ENCODE results near the gene CITED4.

Gene CITED4

DNA sequence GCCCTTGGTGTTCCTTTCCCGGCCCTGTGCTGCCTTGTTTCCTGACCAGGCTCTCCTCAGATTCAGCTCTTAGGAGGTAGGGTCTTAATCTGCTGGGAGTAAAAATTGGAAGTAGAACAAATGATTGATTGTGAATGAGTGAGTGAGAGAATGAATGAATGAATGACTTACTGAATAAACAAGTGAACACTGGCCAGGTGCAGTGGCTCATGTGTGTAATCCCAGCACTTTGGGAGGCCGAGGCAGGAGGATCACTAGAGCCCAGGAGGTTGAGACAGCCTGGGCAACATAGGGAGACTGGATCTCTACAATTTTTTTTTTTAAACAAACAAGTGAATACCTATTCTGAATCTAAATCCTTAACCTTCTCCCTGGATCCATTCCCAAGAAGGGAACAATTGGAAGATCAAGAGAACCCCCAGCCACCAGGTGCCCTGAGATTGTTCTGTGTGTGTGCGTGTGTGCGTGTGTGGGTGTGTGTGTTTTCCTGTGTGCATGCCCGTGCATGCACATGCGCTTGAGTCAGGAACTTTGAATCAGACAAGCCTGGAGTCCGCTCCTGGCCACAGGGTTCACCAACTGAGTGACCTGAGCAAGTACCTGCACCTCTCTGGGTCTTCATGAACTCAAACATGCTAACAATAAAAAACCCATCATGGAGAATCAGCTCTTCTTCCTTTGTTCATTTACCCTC lies 24.3 kb upstream of the CITED4 start:
- DNase-seq (ENCODE audit: low read depth in 3 of 3): no peak

DNA sequence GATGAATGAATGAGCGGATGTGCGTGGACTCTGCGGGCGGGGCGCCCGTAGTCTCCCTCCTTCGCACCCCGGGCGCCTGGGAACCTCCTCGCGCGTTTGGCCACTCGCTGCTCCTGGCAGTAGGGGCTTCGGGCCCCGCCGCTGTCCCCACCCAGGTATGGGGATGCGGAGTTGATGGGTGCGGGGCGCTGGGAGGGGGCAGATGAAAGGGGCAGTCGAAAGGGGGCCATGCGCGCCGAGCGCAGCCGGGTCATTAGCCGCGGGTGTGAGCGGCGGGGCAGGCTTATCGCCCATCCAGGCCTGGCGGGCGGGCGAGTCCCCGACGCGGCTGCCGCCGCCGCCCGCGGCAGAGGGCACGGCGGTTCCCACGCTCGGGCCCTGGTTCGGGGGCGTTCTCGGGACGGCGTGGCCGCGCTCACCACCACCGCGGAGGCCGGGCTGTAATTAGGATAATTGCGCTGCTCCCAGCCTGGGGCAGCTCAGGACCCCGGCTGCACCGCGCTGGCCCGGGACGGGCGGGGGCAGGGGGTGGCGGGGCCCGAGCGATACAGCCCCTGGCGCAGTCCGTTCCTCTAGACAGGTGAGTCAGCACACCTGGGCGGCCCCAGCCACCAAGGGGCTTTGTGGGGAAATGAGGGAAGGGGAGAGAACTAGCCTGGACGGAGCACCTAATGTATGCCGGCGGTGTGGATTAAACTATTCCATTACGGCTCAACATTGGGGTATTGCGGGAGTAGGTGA lies 22.1 kb upstream of the CITED4 start:
- no peak for DNase-seq (ENCODE audit: low read depth in 3 of 3)

DNA sequence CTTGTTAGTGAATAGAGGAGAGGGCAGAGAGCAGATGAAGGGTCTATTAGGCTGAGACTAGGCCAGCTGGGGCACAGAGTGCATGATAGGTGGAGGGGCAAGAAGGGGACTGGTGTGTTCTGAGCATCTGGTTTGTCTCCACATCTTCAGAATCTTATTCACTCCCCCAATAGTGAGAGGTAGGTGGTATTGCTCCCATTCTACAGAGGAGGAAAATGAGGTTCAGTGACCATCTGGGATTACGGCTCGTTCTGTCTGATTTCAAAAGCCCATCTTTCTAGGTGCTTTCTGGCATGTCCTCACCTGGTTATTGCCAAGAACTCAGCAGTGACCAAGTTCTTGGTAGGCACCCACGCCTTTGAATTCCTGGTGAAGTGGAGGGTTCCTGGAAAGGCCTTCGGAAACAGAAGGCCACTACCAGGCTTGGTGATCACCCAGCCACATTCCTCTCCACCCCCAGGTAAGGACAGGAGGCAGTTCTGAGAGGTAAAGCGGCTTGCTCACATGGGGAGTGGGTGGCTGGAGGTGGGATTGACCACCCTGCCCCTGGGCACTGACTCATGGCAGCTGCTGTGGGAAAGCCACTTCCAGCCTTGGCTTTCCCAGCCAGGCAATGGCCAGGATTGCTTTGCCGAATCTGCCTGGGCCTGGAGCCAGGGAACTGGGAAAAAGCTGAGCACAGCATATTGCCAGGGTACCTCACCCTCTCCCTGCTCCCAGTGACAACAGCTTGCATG lies 18.8 kb upstream of the CITED4 start:
- no peak for DNase-seq (ENCODE audit: low read depth in 3 of 3)

DNA sequence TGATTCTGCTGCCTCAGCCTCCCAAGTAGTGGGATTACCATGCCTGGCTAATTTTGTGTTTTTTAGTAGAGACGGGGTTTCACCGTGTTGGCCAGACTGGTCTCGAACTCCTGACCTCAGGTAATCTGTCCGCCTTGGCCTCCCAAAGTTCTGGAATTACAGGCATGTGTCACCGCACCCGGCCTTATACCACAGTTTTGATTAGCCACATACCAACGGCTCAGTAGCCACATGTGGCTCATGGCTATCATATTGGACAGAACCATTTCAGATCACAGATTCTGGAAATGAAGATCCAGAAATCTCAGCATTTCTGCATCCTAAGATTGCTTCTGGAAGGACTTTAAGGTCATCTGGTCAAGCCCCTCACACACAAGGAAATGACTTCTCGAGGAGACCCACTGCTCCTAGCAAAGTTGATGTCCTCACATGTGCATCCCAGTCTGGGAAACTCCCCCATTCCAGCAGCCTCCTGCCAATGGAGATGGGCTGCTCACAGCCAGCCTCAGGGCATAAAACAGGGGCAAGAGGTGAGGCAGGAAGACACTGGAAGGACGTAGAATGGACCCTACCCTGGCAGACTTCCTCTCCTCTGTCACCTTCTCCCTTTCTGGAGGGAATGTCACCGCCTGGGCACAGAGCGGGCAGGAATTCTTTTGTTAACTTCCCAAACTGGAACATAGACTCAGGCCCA lies 17.5 kb upstream of the CITED4 start:
- DNase-seq (ENCODE audit: low read depth in 3 of 3): no peak

DNA sequence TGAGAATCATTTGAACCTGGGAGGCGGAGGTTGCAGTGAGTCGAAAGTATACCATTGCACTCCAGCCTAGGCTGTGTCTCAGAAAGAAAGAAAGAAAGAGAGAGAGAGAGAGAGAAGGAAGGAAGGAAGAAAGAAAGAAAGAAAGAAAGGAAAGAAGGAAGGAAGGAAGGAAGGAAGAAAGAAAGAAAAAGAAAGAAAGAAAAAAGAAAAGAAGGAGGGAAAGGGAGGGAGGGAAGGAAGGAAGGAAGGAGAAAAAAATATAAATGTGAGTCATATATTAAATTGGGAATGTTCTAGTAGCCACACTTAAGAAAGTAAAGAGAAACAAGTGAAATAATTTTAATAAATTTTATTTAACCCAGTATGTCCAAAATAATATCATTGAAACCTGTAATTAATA lies 16.7 kb upstream of the CITED4 start:
- DNase-seq (ENCODE audit: low read depth in 3 of 3): no peak

DNA sequence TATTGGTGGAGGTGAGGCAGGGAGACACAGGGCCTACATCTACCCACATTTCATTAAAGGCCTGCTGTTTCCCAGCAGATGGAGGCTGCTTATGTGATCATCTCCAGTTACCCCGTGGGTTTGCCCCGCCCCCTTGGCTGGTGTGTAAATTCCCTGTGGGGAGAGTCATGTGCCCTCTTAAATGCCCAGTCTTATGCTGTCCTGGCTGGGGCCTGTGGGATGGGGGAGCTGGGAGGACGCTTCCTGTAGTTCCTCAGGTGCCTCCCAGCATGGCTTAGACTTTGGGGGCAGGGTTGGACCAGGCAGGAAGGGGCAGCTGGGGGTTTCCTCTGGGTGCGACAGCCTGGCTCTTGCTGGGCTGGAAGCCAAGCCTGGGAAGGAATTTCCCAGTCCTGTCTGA lies 15.5 kb upstream of the CITED4 start:
- DNase-seq (ENCODE audit: low read depth in 3 of 3): peak in 1 of 3 experiments; percentile 18

DNA sequence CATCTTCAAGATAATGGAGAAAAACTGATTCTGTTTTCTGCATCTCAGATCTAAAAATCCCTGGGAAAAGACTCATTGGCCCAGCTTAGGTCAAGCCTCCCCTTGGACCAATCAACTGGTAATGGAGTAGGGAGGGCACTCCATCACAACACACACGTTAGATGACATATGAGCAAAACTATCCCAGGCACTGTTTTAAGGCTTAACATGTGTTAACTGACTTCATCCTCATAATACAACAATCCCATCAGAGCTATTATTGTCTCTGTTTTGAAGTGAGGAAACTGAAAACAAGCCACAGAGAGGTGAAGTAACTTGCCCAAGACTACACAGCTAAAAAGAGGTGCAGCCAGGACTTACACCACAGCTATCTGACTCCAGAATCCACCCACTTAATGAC lies 14.7 kb upstream of the CITED4 start:
- DNase-seq (ENCODE audit: low read depth in 3 of 3): no peak

DNA sequence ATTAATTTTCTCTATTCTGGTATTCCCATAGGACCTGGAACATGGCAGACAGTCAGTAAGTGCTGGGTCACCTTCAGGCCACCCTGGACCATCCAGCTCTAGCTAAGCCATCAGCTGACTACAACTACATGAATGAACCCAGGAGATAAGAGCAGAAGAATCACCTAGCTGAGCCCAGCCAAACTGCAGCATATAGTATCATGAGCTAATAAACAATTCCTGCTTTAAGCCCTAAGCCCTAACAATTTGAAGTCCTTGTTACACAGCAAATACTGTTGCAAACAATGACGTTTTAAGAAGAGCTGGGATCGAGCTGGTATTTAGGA lies 14.2 kb upstream of the CITED4 start:
- no peak for DNase-seq (ENCODE audit: low read depth in 3 of 3)

GRCh38 chr1:40873863-40874472 lies 11.8 kb upstream of the CITED4 start:
- DNase-seq (ENCODE audit: low read depth in 3 of 3): no peak

- no peak for DNase-seq (ENCODE audit: low read depth in 3 of 3)
These were observed 10.1 kb upstream of the CITED4 start for GRCh38 chr1:40872276-40872675.

GRCh38 chr1:40870135-40870728 lies 8.1 kb upstream of the CITED4 start:
- DNase-seq (ENCODE audit: low read depth in 3 of 3): no peak

DNA sequence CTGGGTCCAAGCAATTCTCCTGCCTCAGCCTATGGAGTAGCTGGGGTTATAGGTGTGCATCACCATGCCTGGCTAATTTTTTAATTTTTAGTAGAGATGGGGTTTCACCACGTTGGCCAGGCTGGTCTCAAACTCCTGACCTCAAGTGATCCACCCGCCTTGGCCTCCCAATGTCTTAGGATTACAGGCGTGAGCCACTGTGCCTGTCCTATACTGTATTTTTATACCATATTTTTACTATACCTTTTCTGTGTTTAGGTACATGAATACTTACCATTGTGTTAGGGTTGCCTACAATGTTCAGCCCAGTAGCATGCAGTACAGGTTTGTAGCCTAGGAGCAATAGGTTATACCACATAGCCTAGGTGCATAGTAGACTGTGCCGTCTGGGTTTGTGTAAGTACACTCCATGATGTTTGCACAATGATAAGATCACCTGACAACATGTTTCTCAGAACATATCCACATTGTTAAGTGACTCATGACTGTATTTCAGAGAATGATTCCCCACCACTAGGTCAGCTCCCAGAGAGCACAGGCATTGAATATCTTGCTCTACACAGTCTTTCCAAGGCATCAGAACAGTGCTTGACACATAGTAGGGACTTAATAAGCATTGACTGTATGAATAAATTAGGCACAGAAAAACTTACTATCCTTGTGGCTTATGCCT lies 6.0 kb upstream of the CITED4 start:
- no peak for DNase-seq (ENCODE audit: low read depth in 3 of 3)

DNA sequence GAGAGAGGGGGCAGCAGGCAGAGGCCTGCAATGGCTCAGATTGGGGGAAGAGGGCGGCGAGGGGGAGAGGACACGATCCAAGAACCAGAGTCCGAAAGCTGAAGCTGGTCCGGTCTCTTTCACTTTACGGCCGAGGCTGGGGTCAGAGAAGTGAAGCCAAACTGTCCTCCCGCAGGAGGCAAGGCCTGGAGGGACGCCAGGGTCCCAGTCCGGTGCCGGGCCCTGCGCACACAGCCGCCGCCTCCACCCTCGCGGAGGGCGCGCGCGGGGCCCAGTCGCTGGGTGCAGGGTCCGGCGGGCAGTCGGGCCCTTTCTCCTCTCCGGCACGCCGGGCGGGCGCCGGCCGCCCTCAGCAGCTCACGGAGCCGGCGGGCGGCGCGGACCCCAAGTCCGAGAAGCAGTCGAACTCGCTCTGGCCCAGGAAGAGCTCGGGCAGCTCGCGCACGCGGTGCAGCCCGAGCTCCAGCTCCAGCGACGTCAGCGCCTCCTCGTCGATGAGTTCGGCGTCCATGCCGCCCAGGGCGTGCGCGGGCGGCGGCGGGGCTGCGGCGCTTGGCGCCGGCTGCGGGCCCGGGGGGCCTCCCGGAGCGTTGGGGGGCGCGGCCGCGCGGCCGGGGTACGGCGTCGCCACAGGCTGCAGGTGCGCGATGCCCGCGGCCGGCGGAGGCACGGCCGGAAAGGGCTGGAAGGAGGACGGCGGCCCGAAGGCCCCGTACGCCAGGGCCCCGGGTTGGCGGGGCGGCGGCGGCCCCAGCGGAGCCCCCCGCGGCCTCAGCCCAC lies 749 bp downstream of the CITED4 start:
- peak in 1 of 3 experiments; percentile 21 for DNase-seq (ENCODE audit: low read depth in 3 of 3)

DNA sequence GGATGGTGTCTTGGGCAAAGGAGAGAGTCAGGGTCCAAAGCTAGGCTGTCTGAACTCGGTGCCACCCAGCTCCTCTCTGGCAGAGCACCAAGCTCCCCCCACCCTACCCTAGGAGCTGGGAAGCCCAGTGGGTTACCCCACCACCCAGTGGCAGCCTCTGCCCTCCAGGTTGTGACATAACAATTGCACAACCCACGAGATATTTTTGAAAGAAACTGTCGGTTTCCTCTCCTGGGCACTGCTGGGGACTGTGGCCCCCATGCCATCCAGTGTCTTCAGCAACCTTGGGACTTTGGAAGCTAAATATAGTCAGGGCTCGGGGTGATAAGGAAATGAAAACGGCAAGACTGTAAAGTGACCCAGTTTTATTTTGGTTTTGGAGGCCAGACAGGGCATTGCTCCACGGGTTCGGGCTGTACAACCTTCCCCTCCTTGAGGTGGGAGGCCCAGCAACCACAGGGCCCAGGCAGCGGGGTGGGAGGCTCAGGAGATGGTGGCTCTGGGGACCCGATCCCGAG lies 1.4 kb downstream of the CITED4 start:
- no peak for DNase-seq (ENCODE audit: low read depth in 3 of 3)

DNA sequence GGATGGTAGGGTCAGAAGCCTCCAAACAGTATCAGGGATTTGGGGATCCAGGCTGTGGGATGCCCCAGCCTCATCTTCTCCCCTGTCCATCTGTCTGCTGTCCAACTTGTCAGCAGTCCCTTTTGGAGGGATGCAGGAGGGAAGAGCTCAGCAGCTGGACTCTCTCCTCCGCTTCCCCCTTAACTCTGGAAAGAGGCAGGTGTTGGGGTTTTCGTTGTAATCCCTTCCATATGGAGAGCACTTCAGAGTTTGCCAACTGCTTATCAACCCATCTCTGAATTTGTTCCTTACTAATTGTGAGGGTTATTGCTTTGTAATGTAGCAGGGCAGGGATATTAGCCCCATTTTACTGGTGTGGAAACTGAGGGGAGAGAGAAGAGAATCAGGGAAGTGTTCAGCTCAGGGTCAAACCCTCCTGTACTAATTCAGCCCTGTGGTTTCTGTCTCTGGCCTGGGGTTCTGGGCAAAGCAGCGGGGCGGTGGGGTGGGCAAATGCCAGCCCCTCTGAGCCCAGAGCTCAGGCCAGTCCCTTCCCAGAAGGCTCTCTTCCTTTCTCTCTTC lies 3.2 kb downstream of the CITED4 start:
- DNase-seq (ENCODE audit: low read depth in 3 of 3): no peak

DNA sequence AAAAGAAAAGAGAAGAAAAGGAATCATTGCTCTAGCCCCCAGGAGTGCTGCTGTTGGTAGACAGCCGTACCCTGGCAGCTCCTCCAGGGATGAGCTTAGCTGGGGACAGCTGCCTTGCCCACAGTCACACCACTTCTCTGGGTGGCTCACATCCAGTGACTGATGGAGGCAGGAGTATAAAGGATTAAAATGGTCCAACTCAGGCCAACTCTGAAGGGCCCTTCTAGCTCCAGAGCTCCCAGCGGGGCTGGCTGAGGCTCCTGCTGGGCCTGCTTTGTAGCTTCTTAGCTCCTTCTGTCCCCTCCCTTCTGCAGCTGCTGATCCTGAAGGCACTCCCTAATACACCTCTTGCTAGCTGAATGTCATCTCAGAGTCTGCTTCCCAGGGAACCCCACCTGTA lies 4.4 kb downstream of the CITED4 start:
- no peak for DNase-seq (ENCODE audit: low read depth in 3 of 3)

- no peak for DNase-seq (ENCODE audit: low read depth in 3 of 3)
These were observed 5.4 kb downstream of the CITED4 start for GRCh38 chr1:40856656-40857302.

DNA sequence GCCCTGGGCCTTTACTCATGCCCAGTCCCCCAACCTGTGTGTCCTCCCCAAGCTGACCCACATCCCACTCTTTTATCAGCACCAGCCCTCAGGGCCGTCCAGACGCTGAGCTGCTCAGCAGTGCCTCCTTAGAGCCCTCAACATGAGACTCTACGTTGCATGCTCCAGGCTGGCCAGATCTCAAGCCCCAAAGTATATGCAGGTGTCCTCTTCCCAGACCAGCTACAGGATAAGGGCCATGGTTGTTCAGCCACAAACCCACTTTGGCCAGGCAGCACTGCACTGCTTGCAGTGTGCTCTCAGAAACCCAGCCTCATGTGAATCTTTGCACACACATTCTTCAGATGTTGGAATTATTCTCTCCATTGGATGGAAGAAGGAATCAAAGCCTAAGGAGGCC lies 6.0 kb downstream of the CITED4 start:
- no peak for DNase-seq (ENCODE audit: low read depth in 3 of 3)

DNA sequence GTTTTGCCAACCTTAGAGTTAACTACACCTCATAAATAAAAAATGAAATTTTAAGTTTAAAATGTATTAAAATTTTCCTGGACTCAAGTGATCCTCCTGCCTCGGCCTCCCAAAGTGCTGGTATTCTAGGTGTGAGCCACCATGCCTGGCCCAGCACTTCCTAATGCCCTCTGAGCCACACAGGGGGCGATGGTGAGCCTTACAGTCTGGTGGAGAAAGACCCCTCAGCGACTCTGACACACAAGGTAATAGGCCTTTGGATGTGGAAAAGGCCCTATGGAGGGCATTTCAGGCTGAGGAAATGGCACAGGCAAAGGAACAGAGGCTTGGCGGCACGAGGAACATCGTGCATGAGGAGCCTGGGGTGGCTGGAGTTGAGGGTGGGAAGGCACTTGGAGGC lies 6.7 kb downstream of the CITED4 start:
- DNase-seq (ENCODE audit: low read depth in 3 of 3): no peak

All from stimulated activated CD4-positive, alpha-beta T cell treated with anti-CD3 and anti-CD28 coated beads, TNF-alpha, amount 100 ng/mL, for 4 hours (primary cell).